C4-2B (cell line): ENCODE measurements around the gene LGI2.

Experiments used
- ZFX ChIP-seq: fragments of 450-650 bp; IDR thresholded peaks from 2 replicates; pipeline ENCODE4 v1.6.1; 2017
- TF ChIP-seq, protein P1 (sequence below): fragments of 450-650 bp; conservative IDR thresholded peaks from 2 replicates; pipeline ENCODE4 v1.5.1; 2017; ENCODE audit warnings: mild to moderate bottlenecking

- TF ChIP-seq, protein P1, sequence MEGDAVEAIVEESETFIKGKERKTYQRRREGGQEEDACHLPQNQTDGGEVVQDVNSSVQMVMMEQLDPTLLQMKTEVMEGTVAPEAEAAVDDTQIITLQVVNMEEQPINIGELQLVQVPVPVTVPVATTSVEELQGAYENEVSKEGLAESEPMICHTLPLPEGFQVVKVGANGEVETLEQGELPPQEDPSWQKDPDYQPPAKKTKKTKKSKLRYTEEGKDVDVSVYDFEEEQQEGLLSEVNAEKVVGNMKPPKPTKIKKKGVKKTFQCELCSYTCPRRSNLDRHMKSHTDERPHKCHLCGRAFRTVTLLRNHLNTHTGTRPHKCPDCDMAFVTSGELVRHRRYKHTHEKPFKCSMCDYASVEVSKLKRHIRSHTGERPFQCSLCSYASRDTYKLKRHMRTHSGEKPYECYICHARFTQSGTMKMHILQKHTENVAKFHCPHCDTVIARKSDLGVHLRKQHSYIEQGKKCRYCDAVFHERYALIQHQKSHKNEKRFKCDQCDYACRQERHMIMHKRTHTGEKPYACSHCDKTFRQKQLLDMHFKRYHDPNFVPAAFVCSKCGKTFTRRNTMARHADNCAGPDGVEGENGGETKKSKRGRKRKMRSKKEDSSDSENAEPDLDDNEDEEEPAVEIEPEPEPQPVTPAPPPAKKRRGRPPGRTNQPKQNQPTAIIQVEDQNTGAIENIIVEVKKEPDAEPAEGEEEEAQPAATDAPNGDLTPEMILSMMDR, result no peak
- no peak for TF ChIP-seq ZFX
Observed at GRCh38 chr4:25068386-25068785, 37.6 kb upstream of the LGI2 start.
